Ammon's horn (tissue), 1 donor: Measurements from ENCODE around the gene PLCB4.

Source experiments
- DNase-seq: peaks from one replicate; pipeline ENCODE4 v3.0.0-alpha.2; 2016; ENCODE audit warnings: low spot score

Gene PLCB4

GRCh38 chr20:9270831-9271230, 201.9 kb downstream of the PLCB4 start:
- DNase-seq: no peak

- DNase-seq: no peak
Observed at GRCh38 chr20:9276966-9277468, 208.1 kb downstream of the PLCB4 start.

- DNase-seq: no peak
Observed at GRCh38 chr20:9279918-9280401, 211.1 kb downstream of the PLCB4 start.

- DNase-seq: no peak
Observed at GRCh38 chr20:9280666-9281065, 211.8 kb downstream of the PLCB4 start.

- DNase-seq: no peak
Observed at GRCh38 chr20:9281803-9282202, 212.9 kb downstream of the PLCB4 start.

- DNase-seq: no peak
Observed at GRCh38 chr20:9285617-9286016, 216.7 kb downstream of the PLCB4 start.

- no peak for DNase-seq
Observed at GRCh38 chr20:9286501-9287461, 217.9 kb downstream of the PLCB4 start.

GRCh38 chr20:9287826-9288225, 218.9 kb downstream of the PLCB4 start:
- DNase-seq: no peak

- no peak for DNase-seq
Observed at GRCh38 chr20:9290331-9290730, 221.4 kb downstream of the PLCB4 start.

- DNase-seq: no peak
Observed at GRCh38 chr20:9293145-9293544, 224.3 kb downstream of the PLCB4 start.

- no peak for DNase-seq
Observed at GRCh38 chr20:9294041-9294440, 225.2 kb downstream of the PLCB4 start.

GRCh38 chr20:9298906-9299305, 230.0 kb downstream of the PLCB4 start:
- no peak for DNase-seq

- no peak for DNase-seq
Observed at GRCh38 chr20:9300080-9300479, 231.2 kb downstream of the PLCB4 start.

- DNase-seq: no peak
Observed at GRCh38 chr20:9300534-9300933, 231.6 kb downstream of the PLCB4 start.

GRCh38 chr20:9301129-9302090, 232.5 kb downstream of the PLCB4 start:
- peak; percentile 67 for DNase-seq

GRCh38 chr20:9302091-9302462, 233.2 kb downstream of the PLCB4 start:
- no peak for DNase-seq

GRCh38 chr20:9306521-9306920, 237.6 kb downstream of the PLCB4 start:
- no peak for DNase-seq

GRCh38 chr20:9308056-9308455, 239.2 kb downstream of the PLCB4 start:
- DNase-seq: no peak

- DNase-seq: no peak
Observed at GRCh38 chr20:9311132-9311531, 242.2 kb downstream of the PLCB4 start.

GRCh38 chr20:9319687-9320384, 250.9 kb downstream of the PLCB4 start:
- DNase-seq: no peak

- no peak for DNase-seq
Observed at GRCh38 chr20:9321007-9321406, 252.1 kb downstream of the PLCB4 start.

GRCh38 chr20:9322661-9323060, 253.8 kb downstream of the PLCB4 start:
- no peak for DNase-seq
